ENCODE results near the gene SLAMF7.
"Not testable (repeated sequence)": the region's sequence is repeated elsewhere in the genome, so short reads cannot be mapped to it uniquely, and the experiment has no call there.

SLAMF7 gene

GRCh38 chr1:160718210-160718609, 20.8 kb upstream of the SLAMF7 start:
- no peak overlapping the region for H3K27ac ChIP-seq
- no peak for DNase-seq (ENCODE audit: low read depth, low spot score)

GRCh38 chr1:160720356-160721085, 18.5 kb upstream of the SLAMF7 start:
- no peak for DNase-seq (ENCODE audit: low read depth, low spot score)
- peak overlapping the region; percentile 11 for H3K27ac ChIP-seq

DNA sequence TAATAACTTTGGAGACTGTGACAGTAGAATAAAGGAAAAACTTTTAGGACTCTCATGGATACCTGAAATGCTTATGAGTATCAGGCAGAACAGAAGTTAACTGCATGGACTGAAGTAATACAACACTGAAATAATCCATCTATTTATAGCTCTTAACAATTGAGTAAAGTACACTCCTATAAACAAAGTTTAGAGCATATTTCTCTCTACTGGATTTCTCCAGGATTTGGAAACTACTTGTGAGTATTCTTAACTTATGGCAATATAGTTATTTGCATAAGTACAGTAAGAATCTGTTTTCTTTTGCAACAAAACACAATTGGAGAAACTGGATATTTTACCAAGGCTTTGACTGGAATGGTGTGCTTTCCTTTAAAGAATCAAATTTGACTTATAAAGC, 17.6 kb upstream of the SLAMF7 start:
- DNase-seq (ENCODE audit: low read depth, low spot score): no peak
- H3K27ac ChIP-seq: no peak overlapping the region

DNA sequence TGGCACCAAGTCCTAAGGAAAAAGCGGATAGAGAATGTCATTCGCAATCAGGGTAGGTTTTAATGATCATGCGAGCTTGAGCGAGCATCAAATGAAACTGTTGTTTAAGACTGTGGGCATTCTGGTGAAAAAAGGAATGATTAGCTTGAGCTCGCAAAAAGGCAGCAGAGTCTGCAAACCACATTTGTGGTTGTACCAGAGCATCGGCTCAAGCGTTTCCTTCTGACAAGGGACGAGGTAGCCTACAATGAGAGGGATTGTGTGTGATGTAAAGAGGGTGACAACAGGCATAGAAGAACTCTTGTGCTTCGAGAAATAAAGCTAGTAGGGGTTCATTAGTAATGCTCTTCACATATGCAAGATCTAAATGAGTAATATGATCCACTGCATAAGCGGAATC, 16.3 kb upstream of the SLAMF7 start:
- no peak for DNase-seq (ENCODE audit: low read depth, low spot score)
- H3K27ac ChIP-seq: no peak overlapping the region

DNA sequence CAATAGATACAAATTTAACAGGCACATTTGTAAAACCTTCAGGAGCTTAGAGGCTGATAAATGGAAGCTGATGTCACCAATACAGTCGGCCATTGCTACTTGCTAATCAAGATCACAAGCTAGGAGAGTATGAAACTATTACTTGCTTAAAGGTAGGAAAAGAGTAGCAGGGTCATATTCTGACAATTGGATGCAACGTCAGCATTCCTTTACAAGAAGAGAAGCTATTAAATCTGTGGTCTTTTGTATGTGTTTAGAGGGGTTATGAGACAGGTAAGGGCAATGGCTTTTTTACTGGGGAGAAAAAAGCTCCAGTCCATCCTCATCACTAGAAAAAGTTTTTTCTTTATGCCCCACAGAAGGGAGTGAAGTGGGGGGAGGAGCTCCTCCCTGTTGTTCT, 15.7 kb upstream of the SLAMF7 start:
- DNase-seq (ENCODE audit: low read depth, low spot score): no peak

DNA sequence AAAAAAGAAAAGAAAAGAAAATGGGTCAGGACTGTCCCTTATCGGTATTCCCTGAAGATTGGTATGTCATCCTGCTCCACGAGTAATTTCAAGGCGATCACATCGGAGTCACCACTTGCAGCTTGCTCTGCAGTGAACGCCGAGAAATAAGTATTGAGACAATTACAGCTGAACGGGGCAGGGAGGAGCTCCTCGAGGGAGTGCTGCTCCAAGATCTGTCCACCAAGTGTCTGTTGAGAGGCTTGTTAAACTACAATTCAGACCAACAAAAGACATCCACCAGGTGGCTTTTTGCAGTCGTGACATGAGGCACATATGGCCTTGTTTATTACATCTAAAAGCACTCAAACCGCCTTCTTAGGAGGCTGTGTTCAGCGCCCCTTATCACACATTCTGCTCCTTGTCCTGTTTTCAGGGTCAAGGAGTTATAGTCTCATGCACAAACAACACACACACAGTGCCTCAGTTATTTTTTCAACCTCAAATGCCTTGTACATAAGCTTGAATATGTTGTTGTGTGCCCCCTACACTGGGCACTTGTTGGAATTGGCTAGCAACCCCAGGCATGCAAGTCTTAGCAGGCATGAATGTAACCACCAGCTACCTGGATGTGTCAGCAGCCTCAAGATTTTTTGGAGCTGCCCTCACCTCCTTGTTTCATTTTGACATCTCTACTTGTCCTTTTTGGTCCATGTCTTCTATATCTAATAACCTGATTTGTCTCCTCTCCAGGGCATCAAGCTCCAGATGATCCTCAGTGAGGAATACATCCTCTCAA, 14.4 kb upstream of the SLAMF7 start:
- no peak overlapping the region for H3K27ac ChIP-seq
- no peak for DNase-seq (ENCODE audit: low read depth, low spot score)

More for the DNA sequence above, 15.7 kb upstream of the SLAMF7 start:
- H3K27ac ChIP-seq: no peak overlapping the region

DNA sequence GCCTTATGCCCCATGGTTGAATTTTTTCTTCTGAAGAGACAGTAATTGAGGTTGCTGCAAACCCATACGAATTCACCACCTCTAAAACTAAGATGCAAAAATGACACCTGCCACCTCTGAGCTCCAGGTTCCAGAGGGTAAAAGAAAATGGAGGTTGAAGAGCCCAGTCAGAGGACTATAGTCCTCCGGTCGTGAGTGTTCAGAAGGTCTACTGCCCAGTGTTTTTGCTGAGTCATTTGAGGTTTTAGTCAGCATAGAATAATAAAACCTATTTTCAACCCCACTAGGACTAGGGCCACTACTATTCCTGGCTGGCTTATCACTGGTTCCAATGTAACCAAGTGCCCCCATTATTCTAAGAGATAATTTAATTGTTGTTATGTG, 12.9 kb upstream of the SLAMF7 start:
- DNase-seq (ENCODE audit: low read depth, low spot score): no peak
- H3K27ac ChIP-seq: peak overlapping the region; percentile 77

DNA sequence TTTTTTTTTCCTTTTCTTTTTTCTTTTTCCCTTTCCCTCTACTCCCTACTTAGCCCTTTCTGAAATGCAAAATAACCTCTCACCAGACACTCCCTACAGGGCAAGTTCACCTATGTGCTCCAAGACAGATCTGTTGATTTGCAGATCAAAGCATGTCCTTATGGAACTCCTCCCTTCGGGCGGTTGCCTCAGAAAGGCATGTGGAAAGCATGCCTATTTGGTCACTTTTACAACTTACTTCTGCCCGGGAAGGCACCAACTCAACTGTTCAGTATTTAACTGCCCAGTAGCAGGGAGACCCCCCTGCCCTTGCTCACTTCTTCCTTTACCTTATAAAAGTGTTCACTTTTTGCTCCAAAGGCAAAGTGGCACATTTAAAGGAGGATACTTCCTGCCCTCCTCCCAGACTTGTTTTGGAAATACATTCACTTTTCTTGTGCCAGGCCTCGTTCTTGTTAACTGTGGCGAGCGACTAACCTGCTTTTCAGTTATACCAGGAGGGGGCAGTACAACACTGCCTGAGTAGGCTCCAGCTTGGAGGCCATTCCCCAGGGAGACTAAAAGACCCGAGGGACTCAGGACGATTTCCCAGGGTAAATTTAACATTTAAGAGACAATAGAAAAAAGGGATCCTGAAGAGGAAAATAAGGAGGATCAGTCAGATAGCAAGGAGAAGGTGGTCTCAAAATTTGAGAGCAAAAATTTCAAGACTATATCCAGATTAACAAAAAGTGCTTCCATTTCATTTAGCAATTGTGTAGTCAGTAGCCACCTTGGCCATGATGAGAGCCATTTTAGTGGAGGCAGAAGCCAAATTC, 12.3 kb upstream of the SLAMF7 start:
- H3K27ac ChIP-seq: peak overlapping the region; percentile 77
- peak; percentile 45 for DNase-seq (ENCODE audit: low read depth, low spot score)

DNA sequence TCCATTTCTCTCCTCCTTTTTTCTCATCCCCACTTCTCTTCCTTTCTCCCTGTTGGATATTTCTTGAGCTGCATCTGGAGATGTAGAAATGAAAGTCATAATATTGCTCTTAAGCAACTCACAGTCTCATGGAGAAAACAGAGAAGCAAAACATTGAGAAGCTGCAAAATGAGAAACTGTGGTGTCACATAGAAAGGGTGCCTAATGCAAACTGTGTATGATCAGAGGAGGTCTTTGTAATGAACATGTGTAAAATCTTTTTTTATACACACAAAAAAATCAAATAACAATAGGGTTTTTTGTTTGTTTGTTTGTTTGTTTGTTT, 11.8 kb upstream of the SLAMF7 start:
- DNase-seq (ENCODE audit: low read depth, low spot score): no peak
- peak overlapping the region; percentile 77 for H3K27ac ChIP-seq

DNA sequence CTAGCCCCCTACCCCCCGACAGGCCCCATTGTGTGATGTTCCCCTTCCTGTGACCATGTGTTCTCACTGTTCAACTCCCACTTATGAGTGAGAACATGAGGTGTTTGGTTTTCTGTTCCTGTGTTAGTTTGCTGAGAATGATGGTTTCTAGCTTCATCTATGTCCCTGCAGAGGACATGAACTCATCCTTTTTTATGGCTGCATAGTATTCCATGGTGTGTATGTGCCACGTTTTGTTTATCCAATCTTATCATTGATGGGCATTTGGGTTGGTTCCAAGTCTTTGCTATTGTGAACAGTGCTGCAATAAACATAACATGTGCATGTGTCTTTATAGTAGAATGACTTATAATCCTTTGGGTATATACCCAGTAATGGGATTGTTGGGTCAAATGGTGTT, 7.5 kb upstream of the SLAMF7 start:
- not testable (repeated sequence) for H3K27ac ChIP-seq; DNase-seq (ENCODE audit: low read depth, low spot score)

DNA sequence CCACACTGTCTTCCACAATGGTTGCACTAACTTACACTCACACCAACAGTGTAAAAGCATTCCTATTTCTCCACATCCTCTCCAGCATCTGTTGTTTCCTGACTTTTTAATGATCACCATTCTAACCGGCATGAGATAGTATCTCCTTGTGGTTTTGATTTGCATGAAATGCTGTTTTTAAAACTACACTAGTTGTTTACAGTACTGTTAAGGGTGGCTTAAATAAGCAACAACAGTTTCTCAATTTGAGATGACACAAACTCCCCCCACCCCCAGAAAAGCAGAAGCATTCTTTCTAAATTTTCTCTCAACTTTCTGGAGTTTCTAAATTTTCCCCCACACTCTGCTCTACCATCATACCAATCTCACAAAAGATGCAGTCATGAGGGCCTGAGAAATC, 7.1 kb upstream of the SLAMF7 start:
- no peak overlapping the region for H3K27ac ChIP-seq
- no peak for DNase-seq (ENCODE audit: low read depth, low spot score)

- DNase-seq (ENCODE audit: low read depth, low spot score): no peak
- H3K27ac ChIP-seq: no peak overlapping the region
Measured at GRCh38 chr1:160733898-160734297, 5.1 kb upstream of the SLAMF7 start.

- DNase-seq (ENCODE audit: low read depth, low spot score): no peak
- H3K27ac ChIP-seq: no peak overlapping the region
Measured at GRCh38 chr1:160734301-160734700, 4.7 kb upstream of the SLAMF7 start.

GRCh38 chr1:160738271-160738670, 776 bp upstream of the SLAMF7 start:
- no peak for DNase-seq (ENCODE audit: low read depth, low spot score)
- no peak overlapping the region for H3K27ac ChIP-seq

GRCh38 chr1:160740133-160740688, 1.2 kb downstream of the SLAMF7 start:
- no peak overlapping the region for H3K27ac ChIP-seq
- no peak for DNase-seq (ENCODE audit: low read depth, low spot score)

DNA sequence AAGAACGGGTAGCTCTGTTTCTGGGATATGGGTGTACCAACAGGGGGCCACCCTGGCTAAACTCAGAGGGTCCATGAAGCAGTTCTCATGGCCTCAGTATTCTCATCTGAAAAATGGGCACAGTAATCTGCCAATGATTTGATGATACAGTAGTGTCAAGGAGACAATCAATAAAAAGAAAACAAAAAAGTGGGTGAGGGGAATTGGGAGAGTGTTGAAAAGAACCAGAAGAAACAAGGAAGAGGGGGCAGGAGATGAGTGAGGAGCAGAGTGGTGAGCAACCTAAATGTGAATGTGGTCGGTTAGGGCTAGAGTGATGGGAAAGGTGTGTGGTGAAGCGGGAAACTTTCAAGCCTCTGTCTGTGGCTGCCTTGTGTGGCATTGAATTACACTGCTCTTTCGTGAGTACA, 2.0 kb downstream of the SLAMF7 start:
- no peak overlapping the region for H3K27ac ChIP-seq
- no peak for DNase-seq (ENCODE audit: low read depth, low spot score)

- no peak for DNase-seq (ENCODE audit: low read depth, low spot score)
- H3K27ac ChIP-seq: no peak overlapping the region
Measured at GRCh38 chr1:160741612-160742348, 2.7 kb downstream of the SLAMF7 start.

DNA sequence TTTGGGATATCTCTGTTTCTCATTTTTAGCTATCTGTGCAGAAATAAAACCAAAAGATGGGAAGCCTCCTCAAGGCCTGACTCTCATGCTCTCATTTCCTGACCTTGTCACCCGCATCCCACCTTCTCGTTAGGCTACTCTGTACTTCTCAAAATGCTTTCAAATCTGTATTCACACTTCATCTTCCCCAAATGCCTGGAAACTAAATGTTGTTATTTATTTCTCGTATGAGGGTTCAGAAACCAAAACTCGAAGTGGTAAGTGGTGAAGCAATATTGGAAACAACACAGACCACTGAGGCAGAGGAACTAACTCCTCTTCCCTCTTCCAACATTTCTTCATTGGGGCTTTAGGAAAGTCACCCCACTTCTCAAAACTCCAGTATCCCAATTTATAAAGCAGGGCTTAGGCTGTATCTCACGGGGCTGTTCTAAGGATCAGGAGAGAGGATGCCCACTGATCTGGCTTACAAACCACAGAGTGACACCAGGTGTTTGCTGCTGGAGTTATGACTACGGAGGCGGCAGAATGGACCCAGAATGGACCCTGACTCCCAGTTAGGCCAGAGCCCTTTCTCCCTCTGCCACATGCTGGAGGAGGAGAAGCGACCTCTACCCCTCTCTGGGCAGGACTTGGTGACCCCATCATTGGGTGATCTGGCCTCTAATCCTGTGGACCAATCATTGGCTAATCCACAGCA, 3.5 kb downstream of the SLAMF7 start:
- H3K27ac ChIP-seq: no peak overlapping the region
- no peak for DNase-seq (ENCODE audit: low read depth, low spot score)

GRCh38 chr1:160743266-160743665, 4.2 kb downstream of the SLAMF7 start:
- no peak for DNase-seq (ENCODE audit: low read depth, low spot score)
- H3K27ac ChIP-seq: no peak overlapping the region
